HG03558 (cell line): ENCODE measurements around the gene PGRMC2.

Experiments
- ATAC-seq: cut with Tn5 transposase; IDR thresholded peaks from one replicate; pipeline ENCODE4 v1.9.1; 2021; ENCODE audit warnings: moderate number of reproducible peaks; ENCODE audit not compliant: unreplicated experiment; ENCODE audit errors: extremely low read depth

Gene PGRMC2

DNA sequence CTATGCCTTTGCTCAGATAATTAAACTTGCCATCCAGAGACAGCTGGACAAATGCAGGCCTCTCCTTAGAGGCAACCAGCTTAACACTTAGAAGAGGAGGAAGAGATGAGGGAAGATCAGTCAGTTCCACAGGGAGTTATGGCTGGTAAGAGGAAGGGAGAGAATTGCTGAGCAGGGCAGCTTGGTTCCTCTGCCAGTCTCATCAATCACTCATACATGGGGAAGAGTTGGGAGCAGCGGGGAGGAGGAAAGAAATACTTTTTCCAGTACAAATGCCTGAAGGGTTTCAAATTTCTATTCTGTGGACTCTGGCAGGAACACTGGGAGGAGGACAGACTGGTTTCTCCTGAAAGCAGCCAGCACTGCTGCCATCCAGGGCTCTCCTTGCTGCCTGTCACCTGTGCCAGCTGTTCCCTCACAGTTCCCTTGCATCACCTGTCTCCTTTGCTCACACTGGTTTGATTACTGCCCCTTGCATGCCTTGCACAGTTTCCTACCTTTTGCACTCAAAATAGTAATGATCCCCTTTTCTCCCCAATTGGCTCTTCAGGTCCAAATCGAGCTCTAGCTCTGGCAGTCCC lies 59.5 kb downstream of the PGRMC2 start:
- ATAC-seq = no peak

DNA sequence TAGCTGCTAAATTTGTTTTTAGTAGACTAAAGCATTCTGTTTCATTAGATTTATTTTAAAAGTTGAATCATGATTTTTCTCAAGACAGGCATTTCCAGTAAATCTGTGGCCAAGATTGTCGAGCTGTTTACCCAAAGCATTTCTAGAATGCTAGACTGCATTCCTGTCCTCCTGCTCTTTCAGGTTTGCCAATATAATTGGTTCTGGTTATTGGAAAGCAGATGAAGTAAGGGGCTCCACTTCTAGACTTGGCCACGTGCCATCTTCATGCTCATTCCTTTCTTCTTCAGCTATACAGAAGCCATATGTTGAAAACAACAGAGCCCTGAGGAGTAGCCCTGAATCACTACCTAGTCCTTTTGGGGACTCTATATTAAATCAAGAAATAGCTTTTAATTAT lies 62.5 kb downstream of the PGRMC2 start:
- ATAC-seq = no peak

GRCh38 chr4:128221586-128221985 lies 66.0 kb downstream of the PGRMC2 start:
- no peak for ATAC-seq

DNA sequence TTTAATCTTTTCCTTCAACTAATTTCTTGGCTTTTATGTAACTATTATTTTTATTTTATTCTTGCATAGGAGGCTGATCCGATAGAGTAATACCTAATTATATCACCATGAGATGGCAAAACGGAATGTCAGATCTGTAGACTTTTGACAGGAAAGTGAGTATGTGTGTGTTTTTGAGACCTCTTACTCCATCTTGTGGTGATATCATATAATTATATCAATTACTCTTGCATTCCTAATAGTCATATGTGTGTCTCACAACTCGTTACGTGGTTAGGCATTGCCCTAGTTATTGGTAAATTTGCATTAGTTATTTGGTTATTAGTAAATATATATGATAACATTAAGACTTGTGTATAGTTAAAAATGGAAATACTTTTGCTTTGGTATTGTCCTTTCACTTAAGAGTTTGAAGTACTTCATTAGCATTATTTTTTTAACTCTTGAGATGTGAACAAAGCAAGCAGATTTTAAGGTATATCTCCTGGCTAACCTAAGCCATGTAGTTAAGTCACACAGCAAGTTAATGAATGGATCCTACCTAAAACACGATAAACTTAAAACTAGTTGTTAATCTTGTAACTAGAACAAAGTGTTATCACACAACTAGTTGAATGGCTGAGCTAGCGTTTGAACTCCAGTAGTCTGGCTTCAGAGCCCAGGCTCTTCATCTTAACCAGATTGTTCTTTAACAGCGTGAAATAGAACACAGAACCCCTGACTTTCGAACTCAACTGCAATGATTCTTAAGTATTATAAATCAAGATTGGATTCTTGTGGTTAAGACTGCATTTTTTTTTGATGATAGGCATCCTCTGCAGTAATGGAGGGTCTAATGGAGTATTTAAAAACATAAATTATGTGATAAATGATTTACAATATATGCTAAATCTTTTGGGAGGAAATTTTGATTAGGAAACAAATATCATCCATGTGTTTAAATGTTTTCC lies 67.1 kb downstream of the PGRMC2 start:
- no peak for ATAC-seq
